Esophagus muscularis mucosa (tissue), 4 donors: ENCODE results near the gene NUP85. TPM values are rescaled to one million over a fixed set of nuclear protein-coding genes. Genes with fewer than 3 reads are reported as not detected.
A peak's percentile ranks its signal among the peaks of the same experiment; 100 is the strongest.

Source experiments
- DNase-seq: peaks from one replicate; pipeline ENCODE4 v3.0.0-alpha.2; 2017; ENCODE audit errors: extremely low spot score
- H3K27ac ChIP-seq, 4 donors: fragments of 200-600 bp; sonication (generic); replicated peaks in 1 of 4; 1 replicate in 3 of 4; 2 replicates in 1 of 4; pipeline ENCODE4 v1.5.1; 2016 to 2019; ENCODE audit warnings: mild to moderate bottlenecking in 1 of 4
- H3K27me3 ChIP-seq, 4 donors: fragments of 200-600 bp; sonication (generic); one replicate each; pipeline versions ENCODE4 v1.5.1 to v1.6.0; 2016 to 2019
- H3K36me3 ChIP-seq, 4 donors: fragments of 200-600 bp; sonication (generic); one replicate each; pipeline ENCODE4 v1.5.1; 2016 to 2019
- H3K4me1 ChIP-seq, 4 donors: fragments of 200-600 bp; sonication (generic); one replicate each; pipeline ENCODE4 v1.5.1; 2016 to 2019
- H3K4me3 ChIP-seq, 4 donors: fragments of 200-600 bp; sonication (generic); 1 replicate in 2 of 4; 2 replicates in 2 of 4; pipeline ENCODE4 v1.5.1; 2016 to 2019; ENCODE audit warnings: mild to moderate bottlenecking in 4 of 4, moderate library complexity in 1 of 4
- H3K9me3 ChIP-seq, 4 donors: fragments of 200-600 bp; sonication (generic); 1 replicate in 3 of 4; 2 replicates in 1 of 4; pipeline ENCODE4 v1.5.1; 2016 to 2019
- CTCF ChIP-seq, 3 experiments: fragments of 200-600 bp in 2 of 3; fragments of 450-650 bp in 1 of 3; sonication (generic) in 2 of 3; IDR thresholded peaks; one replicate each; pipeline ENCODE4 v1.5.1; 2017 to 2019; ENCODE audit warnings: antibody characterized with exemption in 3 of 3, mild to moderate bottlenecking in 2 of 3, moderate library complexity in 1 of 3
- EP300 ChIP-seq: sonication (generic); formaldehyde crosslinking; IDR thresholded peaks from one replicate; pipeline ENCODE4 v1.6.1; 2017; ENCODE audit warnings: antibody characterized with exemption
- POLR2A ChIP-seq: fragments of 450-650 bp; IDR thresholded peaks from one replicate; pipeline ENCODE4 v1.6.1; 2017; ENCODE audit warnings: antibody characterized with exemption, moderate library complexity, mild to moderate bottlenecking, low read depth
- POLR2AphosphoS5 ChIP-seq, 2 donors: sonication (generic); formaldehyde crosslinking; IDR thresholded peaks; one replicate each; pipeline ENCODE4 v1.6.1; 2017; ENCODE audit warnings: antibody characterized with exemption in 2 of 2
- WGBS: methylation state at CpG from one replicate; pipeline ENCODE4 v1.1.5; 2018; 5-methylcytosine and 5-hydroxymethylcytosine counted together
- intact Hi-C: fragments of 100-400 bp; cut with DNase I; formaldehyde crosslinking; loops from one replicate; pipeline ENCODE4 v1.15.1; 2023
- total RNA-seq, 4 donors: library from RNA; depleted of rRNA; stranded (reverse); fragments of >200 nt; gene quantifications; one replicate each; pipeline versions ENCODE4 v1.1.0 to v1.2.1, GENCODE V29; 2016

Gene NUP85
- total RNA-seq, 4 donors from 2014 or later: 20.4 to 32.4 (median 23.3) TPM

DNA sequence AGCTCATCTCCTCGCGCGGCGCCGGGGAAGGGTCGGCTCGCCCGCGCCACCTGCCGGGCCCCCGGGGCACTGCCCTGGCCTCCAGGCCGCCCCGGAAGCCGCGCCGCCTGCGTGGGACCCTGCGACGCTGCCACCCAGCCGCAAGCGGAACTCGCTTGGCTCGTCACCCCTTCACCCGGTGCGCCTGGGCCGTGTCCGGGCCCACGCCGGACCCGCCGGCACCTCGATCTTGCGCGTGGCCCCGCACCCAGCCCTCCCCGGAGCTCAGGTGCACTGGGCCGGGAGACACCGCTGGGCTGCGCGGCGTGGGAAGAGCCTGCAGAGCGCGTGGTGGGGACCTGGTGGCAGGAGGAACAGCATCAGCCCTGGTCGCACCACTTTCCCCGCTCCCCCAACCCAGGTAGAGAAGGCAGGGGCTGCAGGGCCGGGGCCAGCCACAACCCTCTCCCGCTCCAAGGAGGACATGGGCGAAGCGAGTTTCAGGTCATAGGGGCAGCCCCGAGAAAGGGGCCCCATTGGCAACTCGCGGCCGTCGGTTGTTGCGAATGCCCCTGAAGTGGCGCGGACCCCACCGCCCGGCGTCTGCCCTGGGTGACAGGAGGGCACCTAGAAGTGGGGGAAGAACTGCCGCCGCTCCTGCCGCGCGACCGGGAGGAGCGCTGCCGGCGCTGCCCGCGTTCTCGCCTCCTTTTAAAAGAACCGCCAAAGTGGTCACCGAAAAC, 65.9 kb downstream of the NUP85 start:
- peaks cover 27 to 57% (median 43%) of the 10 kb centered on the region in 4 donors for H3K4me1 ChIP-seq
- peak overlapping the region; percentile 88 to 90 (median 90) for H3K4me3 ChIP-seq
- H3K27ac ChIP-seq: peak overlapping the region; percentile 96 to 98 (median 97)
- H3K9me3 ChIP-seq: no peaks in the 10 kb centered on the region
- peaks cover 1 to 20% (median 10%) of the 10 kb centered on the region in 4 donors for H3K36me3 ChIP-seq
- intact Hi-C loops: loop anchor here (5.0 kb wide), 1 partner anchor 136 kb away; the partner anchor contains the start of gene GRB2
- TF ChIP-seq EP300 (no peak), CTCF (IDR thresholded peaks at IDR 0.05) (peak; percentile 86 to 97 (median 90)), POLR2AphosphoS5 (IDR thresholded peaks at IDR 0.05) (peak in 1 of 2 donors; percentile 9), POLR2A (no peak)
- 0% methylated on average over 24 of the region's 74 CpGs for WGBS
- no peak for DNase-seq
- peaks cover 0 to 4% (median 0%) of the 10 kb centered on the region in 4 donors for H3K27me3 ChIP-seq

DNA sequence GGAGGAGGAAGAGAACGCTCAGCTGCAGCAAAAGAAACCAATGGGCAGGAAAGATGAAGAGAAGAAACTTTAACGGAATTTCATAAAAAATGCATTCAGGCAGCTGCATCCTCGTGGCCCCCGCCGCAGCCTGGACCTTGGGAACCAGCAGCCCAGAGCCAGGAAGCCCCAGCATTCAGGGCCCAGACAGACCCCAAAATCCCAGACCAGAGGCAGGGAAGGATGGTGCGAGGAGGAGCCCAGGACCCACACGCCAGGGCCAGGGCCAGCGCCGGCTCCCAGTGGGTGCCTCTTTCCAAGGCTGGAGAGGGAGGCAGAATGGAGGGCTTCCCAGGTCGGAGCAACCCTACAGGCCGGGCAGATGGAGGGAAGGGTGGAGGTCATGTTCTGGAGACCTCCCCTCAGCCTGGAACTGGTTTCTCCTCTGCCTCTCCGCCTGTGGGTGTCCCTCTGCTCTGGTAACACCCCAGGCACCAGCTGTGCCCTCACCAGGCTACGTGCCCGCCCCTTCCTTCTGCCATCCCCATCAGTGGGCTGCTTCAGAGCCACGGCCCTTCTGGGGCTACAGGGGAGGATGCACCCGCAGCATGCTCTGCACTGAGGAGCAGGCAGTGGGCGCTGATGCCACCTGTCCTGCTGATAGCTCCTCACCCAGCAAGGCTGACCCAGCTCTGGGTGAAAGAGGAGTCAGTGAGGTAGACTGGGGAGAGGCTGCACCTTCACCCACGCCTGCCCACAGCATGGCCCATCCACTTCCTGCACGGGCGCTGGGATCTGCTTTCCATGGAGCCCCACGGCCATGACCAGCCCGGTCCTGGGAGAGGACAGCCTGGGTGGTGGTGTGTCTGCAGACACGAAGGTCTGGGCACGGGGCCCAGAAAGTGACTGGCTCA, 66.7 kb downstream of the NUP85 start:
- DNase-seq: no peak
- Histone ChIP-seq H3K9me3 (no peaks in the 10 kb centered on the region), H3K4me3 (peak overlapping the region; percentile 88 to 90 (median 90)), H3K36me3 (peaks cover 0 to 16% (median 6%) of the 10 kb centered on the region in 4 donors), H3K27ac (peak overlapping the region; percentile 96 to 98 (median 97)), H3K27me3 (peaks cover 0 to 4% (median 0%) of the 10 kb centered on the region in 4 donors), H3K4me1 (peaks cover 27 to 56% (median 41%) of the 10 kb centered on the region in 4 donors)
- intact Hi-C loops: loop anchor here (5.0 kb wide), 1 partner anchor 135 kb away; the partner anchor contains the start of gene GRB2
- TF ChIP-seq CTCF (IDR thresholded peaks at IDR 0.05): no peak
- TF ChIP-seq EP300: no peak
- no peak for TF ChIP-seq POLR2A
- no peak for TF ChIP-seq POLR2AphosphoS5 (IDR thresholded peaks at IDR 0.05)
- 41% methylated on average over 18 of the region's 24 CpGs for WGBS

- no peak for TF ChIP-seq POLR2AphosphoS5 (IDR thresholded peaks at IDR 0.05)
- intact Hi-C loops: loop anchor here (5.0 kb wide), 1 partner anchor 134 kb away; the partner anchor contains the start of gene GRB2
Measured at GRCh38 chr17:75272848-75273184, 67.3 kb downstream of the NUP85 start.

DNA sequence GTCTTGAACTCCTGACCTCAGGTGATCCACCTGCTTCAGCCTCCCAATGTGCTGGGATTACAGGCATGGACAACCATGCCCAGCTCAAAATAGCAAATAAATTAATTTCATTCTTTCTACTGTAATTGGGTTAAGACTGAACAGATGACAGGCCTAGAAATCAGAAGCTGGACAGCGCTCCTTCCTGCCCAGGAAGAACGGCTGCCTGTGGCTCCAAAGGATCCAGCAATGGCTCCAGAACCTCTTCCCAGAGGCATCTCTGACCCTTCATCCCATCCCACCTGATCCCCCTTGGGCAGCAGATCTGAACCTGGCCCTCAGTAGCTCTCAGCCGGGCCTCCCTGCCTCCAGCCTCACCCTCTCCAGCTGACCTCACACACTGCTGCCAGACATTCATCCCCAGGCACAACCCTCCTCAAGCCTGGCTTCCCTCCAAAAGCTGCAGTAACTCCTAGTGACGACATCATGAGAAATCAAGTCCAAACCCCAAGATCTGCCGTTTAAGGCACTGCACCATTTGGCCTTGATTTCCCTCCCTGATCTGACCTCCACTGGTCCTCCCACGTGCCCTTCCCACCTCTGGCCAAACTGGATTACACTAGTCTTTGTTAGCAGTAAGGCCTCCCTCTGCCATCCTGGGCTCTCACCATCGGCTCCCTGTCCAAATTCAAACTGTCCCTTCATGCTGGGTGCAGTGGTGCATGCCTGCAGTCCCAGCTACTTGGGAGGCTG, 68.7 kb downstream of the NUP85 start:
- 63% methylated on average over 7 of the region's 7 CpGs for WGBS
- Histone ChIP-seq H3K9me3 (no peaks in the 10 kb centered on the region), H3K4me1 (peaks cover 27 to 41% (median 36%) of the 10 kb centered on the region in 4 donors), H3K27ac (no peak overlapping the region), H3K36me3 (peaks cover 0 to 26% (median 19%) of the 10 kb centered on the region in 4 donors), H3K4me3 (no peak overlapping the region), H3K27me3 (peaks cover 0 to 4% (median 0%) of the 10 kb centered on the region in 4 donors)
- intact Hi-C loops: loop anchor here (5.0 kb wide), 1 partner anchor 133 kb away; the partner anchor contains the start of gene GRB2
- DNase-seq: no peak
- TF ChIP-seq EP300 (no peak), CTCF (IDR thresholded peaks at IDR 0.05) (no peak), POLR2AphosphoS5 (IDR thresholded peaks at IDR 0.05) (no peak), POLR2A (no peak)

More at GRCh38 chr17:75272848-75273184, 67.3 kb downstream of the NUP85 start:
- no peak for DNase-seq
- Histone ChIP-seq H3K4me1 (peaks cover 27 to 50% (median 38%) of the 10 kb centered on the region in 4 donors), H3K4me3 (no peak overlapping the region), H3K27me3 (peaks cover 0 to 4% (median 0%) of the 10 kb centered on the region in 4 donors), H3K27ac (peak overlapping the region in 3 of 4 donors; percentile 16 to 98 (median 19)), H3K36me3 (peaks cover 0 to 18% (median 10%) of the 10 kb centered on the region in 4 donors), H3K9me3 (no peaks in the 10 kb centered on the region)
- 41% methylated on average over 3 of the region's 3 CpGs for WGBS
